ENCODE results near the gene RNF220.

- no peak for TF ChIP-seq CTCF (IDR thresholded peaks at IDR 0.05; ENCODE audit: low read depth, low read length, poor library complexity, severe bottlenecking)
- no peak for TF ChIP-seq EZH2phosphoT487 (IDR thresholded peaks at IDR 0.05; ENCODE audit: borderline replicate concordance, low read length)
These were observed 226.8 kb downstream of the RNF220 start for GRCh38 chr1:44631647-44632539.
